Mesenchymal stem cell (in vitro differentiated cells and primary cell): ENCODE measurements around the gene WNT5A.

Experiments used
- DNase-seq: peaks from one replicate; pipeline ENCODE4 v3.0.0-alpha.2; 2013
- H2AFZ ChIP-seq: one replicate; pipeline ENCODE4 v1.6.1; 2013; ENCODE audit warnings: low read depth, mild to moderate bottlenecking, control low read depth, inconsistent platforms, low read length, moderate library complexity
- H2AK5ac ChIP-seq: 2 replicates; pipeline ENCODE4 v1.6.1; 2013; ENCODE audit warnings: low read length, moderate library complexity, mild to moderate bottlenecking, inconsistent platforms; ENCODE audit not compliant: severe bottlenecking
- H2BK120ac ChIP-seq: one replicate; pipeline ENCODE4 v1.6.1; 2013; ENCODE audit warnings: low read depth, mild to moderate bottlenecking, inconsistent platforms, low read length, moderate library complexity
- H2BK12ac ChIP-seq, 2 experiments: one replicate each; pipeline ENCODE4 v1.6.1; 2013; ENCODE audit warnings: inconsistent platforms in 2 of 2, low read length in 2 of 2, mild to moderate bottlenecking in 2 of 2, moderate library complexity in 2 of 2, control low read depth in 1 of 2
- H2BK15ac ChIP-seq: one replicate; pipeline ENCODE4 v1.6.1; 2013; ENCODE audit warnings: mild to moderate bottlenecking, low read depth, inconsistent platforms; ENCODE audit not compliant: poor library complexity, severe bottlenecking
- H2BK5ac ChIP-seq: 2 replicates; pipeline ENCODE4 v1.6.1; 2013; ENCODE audit warnings: low read depth, mild to moderate bottlenecking, low read length, control low read depth, inconsistent platforms; ENCODE audit not compliant: poor library complexity, severe bottlenecking
- H3K14ac ChIP-seq, 2 experiments: one replicate each; pipeline ENCODE4 v1.6.1; 2013; ENCODE audit warnings: inconsistent platforms in 2 of 2, low read length in 2 of 2, control low read depth in 1 of 2, mild to moderate bottlenecking in 1 of 2, moderate library complexity in 1 of 2
- H3K18ac ChIP-seq, 2 experiments: one replicate each; pipeline ENCODE4 v1.6.1; 2013; ENCODE audit warnings: inconsistent platforms in 2 of 2, low read length in 2 of 2, control low read depth in 1 of 2, low read depth in 1 of 2, mild to moderate bottlenecking in 1 of 2
- H3K23ac ChIP-seq, 2 experiments: one replicate each; pipeline ENCODE4 v1.6.1; 2013; ENCODE audit warnings: inconsistent platforms in 2 of 2, low read length in 2 of 2, mild to moderate bottlenecking in 2 of 2, moderate library complexity in 2 of 2, control low read depth in 1 of 2
- H3K27ac ChIP-seq: 2 replicates; pipeline ENCODE4 v1.5.1; 2013; ENCODE audit warnings: mild to moderate bottlenecking, moderate library complexity, low read length, control low read depth, inconsistent platforms; ENCODE audit not compliant: poor library complexity, severe bottlenecking
- H3K27me3 ChIP-seq, 2 experiments: 2 replicates each; pipeline versions ENCODE4 v1.6.1 to v1.7.0; 2013; ENCODE audit warnings: low read length in 2 of 2, mild to moderate bottlenecking in 2 of 2, moderate library complexity in 2 of 2, control low read depth in 1 of 2, inconsistent platforms in 1 of 2; ENCODE audit not compliant: control insufficient read depth in 1 of 2, insufficient read depth in 1 of 2
- H3K36me3 ChIP-seq, 2 experiments: 2 replicates each; pipeline versions ENCODE4 v1.6.1 to v1.7.0; 2013; ENCODE audit warnings: low read length in 2 of 2, control low read depth in 1 of 2, inconsistent platforms in 1 of 2, low read depth in 1 of 2, mild to moderate bottlenecking in 1 of 2; ENCODE audit not compliant: insufficient read depth in 2 of 2, control insufficient read depth in 1 of 2
- H3K4ac ChIP-seq, 2 experiments: one replicate each; pipeline ENCODE4 v1.6.1; 2013; ENCODE audit warnings: inconsistent platforms in 2 of 2, low read length in 2 of 2, mild to moderate bottlenecking in 2 of 2, moderate library complexity in 2 of 2, control low read depth in 1 of 2, low read depth in 1 of 2
- H3K4me1 ChIP-seq: 2 replicates; pipeline ENCODE4 v1.6.1; 2013; ENCODE audit warnings: low read depth, low read length, control low read depth; ENCODE audit not compliant: control insufficient read depth, insufficient read depth
- H3K4me2 ChIP-seq: 2 replicates; pipeline ENCODE4 v1.6.1; 2013; ENCODE audit warnings: low read length, mild to moderate bottlenecking, inconsistent platforms; ENCODE audit not compliant: poor library complexity, severe bottlenecking
- H3K4me3 ChIP-seq, 2 experiments: 2 replicates each; pipeline versions ENCODE4 v1.5.1 to v1.7.0; 2013; ENCODE audit warnings: low read length in 2 of 2, mild to moderate bottlenecking in 2 of 2, control low read depth in 1 of 2, low read depth in 1 of 2; ENCODE audit not compliant: insufficient read depth in 1 of 2
- H3K79me1 ChIP-seq: replicated peaks from 2 replicates; pipeline ENCODE4 v1.6.1; 2013; ENCODE audit warnings: mild to moderate bottlenecking, control low read depth, low read length, inconsistent platforms; ENCODE audit not compliant: poor library complexity, severe bottlenecking
- H3K9ac ChIP-seq: 2 replicates; pipeline ENCODE4 v1.7.0; 2013; ENCODE audit warnings: mild to moderate bottlenecking, low read length, moderate library complexity
- H3K9me3 ChIP-seq: 2 replicates; pipeline ENCODE4 v1.7.0; 2013; ENCODE audit warnings: mild to moderate bottlenecking, low read length; ENCODE audit not compliant: control insufficient read depth
- H4K8ac ChIP-seq: one replicate; pipeline ENCODE4 v1.6.1; 2013; ENCODE audit warnings: inconsistent platforms, mild to moderate bottlenecking, low read length, moderate library complexity
- H4K91ac ChIP-seq: one replicate; pipeline ENCODE4 v1.6.1; 2013; ENCODE audit warnings: mild to moderate bottlenecking, low read length, inconsistent platforms
- WGBS: methylation state at CpG from one replicate; pipeline ENCODE4 v1.1.7; 2013; ENCODE audit warnings: mixed read lengths; 5-methylcytosine and 5-hydroxymethylcytosine counted together

Gene WNT5A

DNA sequence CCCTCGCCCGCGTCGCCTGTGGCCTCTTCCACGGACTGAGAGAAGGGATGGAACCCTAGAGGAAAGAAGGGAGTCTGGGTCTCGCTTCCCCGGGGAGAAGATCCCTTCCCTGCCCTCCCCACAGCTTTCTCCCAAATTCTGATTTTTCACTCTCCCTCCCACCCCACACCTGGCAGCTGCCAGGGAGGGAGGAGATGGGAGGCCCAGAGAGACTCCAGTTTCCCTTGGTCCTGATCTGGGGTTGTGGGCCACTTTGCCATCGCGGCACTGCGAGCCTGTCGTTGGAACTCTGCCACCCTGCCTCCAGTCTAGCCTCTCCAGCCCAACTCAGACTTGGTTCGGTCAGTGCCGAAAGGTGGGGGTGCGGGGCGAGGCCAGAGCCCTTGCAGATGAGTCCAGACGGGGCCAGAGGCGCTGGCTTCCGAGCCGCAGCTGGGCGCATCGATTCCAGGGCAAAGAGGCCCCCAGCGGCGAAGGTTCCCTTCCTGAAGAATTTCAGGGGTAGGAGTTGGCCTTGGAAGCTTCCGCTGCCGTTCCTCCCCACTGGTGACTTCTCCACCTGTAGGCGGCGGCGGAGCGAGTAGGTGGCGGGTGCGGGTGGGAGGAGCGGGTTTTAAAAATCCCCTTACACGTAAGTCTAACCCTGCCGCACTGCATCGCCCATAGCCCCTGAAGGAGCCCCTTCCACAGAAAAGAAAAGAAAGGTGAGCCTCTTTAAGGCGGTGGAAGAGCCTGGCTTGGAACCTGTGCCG, 5.2 kb downstream of the WNT5A start:
- Histone ChIP-seq H3K9ac (peak overlapping the region; percentile 79), H3K27ac (peak overlapping the region; percentile 97), H3K4me3 (peak overlapping the region; percentile 71 to 77), H3K9me3 (no peaks in the 10 kb centered on the region), H3K36me3 (no peaks in the 10 kb centered on the region), H2BK120ac (peak overlapping the region; percentile 88), H3K23ac (peak overlapping the region in 1 of 2 experiments; percentile 81), H4K8ac (peak overlapping the region; percentile 86), H3K27me3 (peaks cover 0 to 4% of the 10 kb centered on the region in 2 experiments), H3K18ac (peak overlapping the region; percentile 58 to 100), H4K91ac (peak overlapping the region; percentile 97), H2BK12ac (peak overlapping the region; percentile 12 to 98), H3K14ac (peak overlapping the region in 1 of 2 experiments; percentile 91), H2AK5ac (peak overlapping the region; percentile 40), H2AFZ (no peak overlapping the region), H3K79me1 (no peaks in the 10 kb centered on the region), H2BK5ac (peak overlapping the region; percentile 92), H3K4me1 (peaks cover 21% of the 10 kb centered on the region), H3K4me2 (peak overlapping the region; percentile 96), H3K4ac (peak overlapping the region; percentile 93 to 99), H2BK15ac (peak overlapping the region; percentile 91)
- peak; percentile 78 for DNase-seq
- WGBS = under 1% methylated on average over 16 of the region's 37 CpGs

DNA sequence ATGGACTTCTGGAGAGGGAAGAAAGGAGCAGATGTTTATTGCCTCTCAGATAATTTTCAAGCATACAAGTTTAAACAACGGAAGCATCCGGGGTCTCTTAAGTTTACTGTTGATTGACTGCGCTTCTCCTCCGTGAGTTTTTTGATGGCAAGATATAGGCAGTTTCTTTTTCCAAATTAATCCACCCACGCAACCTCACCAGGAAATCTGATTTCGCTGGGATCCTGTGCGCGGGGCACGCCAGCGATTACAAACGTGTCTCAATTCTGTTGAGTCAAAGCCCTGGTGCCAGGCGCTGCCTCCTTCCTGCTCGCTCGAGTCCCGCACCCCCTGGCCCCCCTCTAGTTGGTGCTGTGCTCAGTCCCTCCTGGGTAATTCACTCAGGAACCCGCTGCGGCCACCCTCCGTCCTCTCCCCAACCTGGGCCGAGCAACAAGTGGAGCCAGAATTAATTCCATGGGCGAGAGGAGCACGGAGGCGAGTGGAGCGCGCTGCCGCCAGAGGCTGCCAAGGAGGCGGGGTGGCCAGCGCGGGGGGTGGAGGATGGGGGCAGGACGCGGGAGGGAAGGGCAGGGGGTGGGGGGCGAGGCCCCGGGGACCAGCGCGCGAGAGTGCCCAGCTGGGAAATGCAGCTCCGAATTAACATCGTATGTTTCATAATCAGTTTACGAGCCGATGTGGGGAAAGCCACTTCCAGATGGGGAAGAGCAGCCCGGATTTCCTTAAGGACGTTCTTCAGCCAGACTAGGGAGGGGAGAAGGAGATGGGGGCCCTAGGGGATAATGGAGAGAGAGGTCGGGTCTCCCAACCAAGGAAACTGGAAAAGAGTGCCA, 6.0 kb downstream of the WNT5A start:
- Histone ChIP-seq H3K36me3 (no peaks in the 10 kb centered on the region), H4K8ac (peak overlapping the region; percentile 90), H3K18ac (peak overlapping the region; percentile 87 to 100), H3K9me3 (no peaks in the 10 kb centered on the region), H2AK5ac (peak overlapping the region; percentile 66), H3K4ac (peak overlapping the region; percentile 93 to 99), H3K4me2 (peak overlapping the region; percentile 96), H3K4me3 (peak overlapping the region; percentile 71 to 77), H2BK12ac (peak overlapping the region in 1 of 2 experiments; percentile 98), H3K79me1 (peaks cover under 1% of the 10 kb centered on the region), H3K14ac (peak overlapping the region in 1 of 2 experiments; percentile 94), H4K91ac (peak overlapping the region; percentile 97), H3K9ac (peak overlapping the region; percentile 79), H3K23ac (peak overlapping the region in 1 of 2 experiments; percentile 81), H3K27me3 (peaks cover 0 to 4% of the 10 kb centered on the region in 2 experiments), H2BK120ac (peak overlapping the region; percentile 88), H2AFZ (no peak overlapping the region), H2BK15ac (peak overlapping the region; percentile 82), H2BK5ac (peak overlapping the region; percentile 82), H3K4me1 (peaks cover 22% of the 10 kb centered on the region), H3K27ac (peak overlapping the region; percentile 97)
- DNase-seq = peak; percentile 86
- under 1% methylated on average over 38 of the region's 42 CpGs for WGBS

- H3K9me3 ChIP-seq = no peaks in the 10 kb centered on the region
- peak overlapping the region; percentile 45 for H4K8ac ChIP-seq
- no peak overlapping the region for H3K14ac ChIP-seq
- H3K4me3 ChIP-seq = no peak overlapping the region
- peak overlapping the region; percentile 12 for H3K9ac ChIP-seq
- peaks cover 10% of the 10 kb centered on the region for H3K79me1 ChIP-seq
- no peak overlapping the region for H2BK12ac ChIP-seq
- peak overlapping the region in 1 of 2 experiments; percentile 31 for H3K18ac ChIP-seq
- WGBS = 40% methylated on average over 7 of the region's 9 CpGs
- no peak overlapping the region for H2BK5ac ChIP-seq
- no peak overlapping the region for H3K4ac ChIP-seq
- H3K4me1 ChIP-seq = peaks cover 8% of the 10 kb centered on the region
- H3K23ac ChIP-seq = no peak overlapping the region
- H2BK15ac ChIP-seq = no peak overlapping the region
- peak overlapping the region; percentile 0 for H3K27ac ChIP-seq
- H2AK5ac ChIP-seq = peak overlapping the region; percentile 9
- no peaks in the 10 kb centered on the region for H3K27me3 ChIP-seq
- H3K36me3 ChIP-seq = peaks cover 13 to 15% of the 10 kb centered on the region in 2 experiments
- H2BK120ac ChIP-seq = no peak overlapping the region
- H2AFZ ChIP-seq = no peak overlapping the region
- peak overlapping the region; percentile 77 for H3K4me2 ChIP-seq
- H4K91ac ChIP-seq = no peak overlapping the region
- DNase-seq = peak; percentile 63
These were observed 9.5 kb downstream of the WNT5A start for GRCh38 chr3:55477306-55478303.
